GM12878 (cell line): ENCODE results near the gene BTNL2. TPM values are rescaled to one million over a fixed set of nuclear protein-coding genes. Genes with fewer than 3 reads are reported as not detected.

Experiments used
- ATF3 ChIP-seq: IDR thresholded peaks from 2 replicates; pipeline ENCODE4 v1.6.1; 2011; ENCODE audit warnings: low read depth, mild to moderate bottlenecking, low read length, moderate library complexity, borderline replicate concordance; ENCODE audit errors: extremely low read depth
- BCL11A ChIP-seq: IDR thresholded peaks from 2 replicates; pipeline ENCODE4 v1.6.1; 2011; ENCODE audit warnings: low read depth, low read length
- CHD4 ChIP-seq: fragments of 200-600 bp; sonication (generic); IDR thresholded peaks from 2 replicates; pipeline ENCODE4 v1.6.1; 2016; ENCODE audit warnings: mild to moderate bottlenecking
- E4F1 ChIP-seq: fragments of 450-650 bp; IDR thresholded peaks from 2 replicates; pipeline ENCODE4 v1.6.1; 2018; ENCODE audit warnings: borderline replicate concordance, mild to moderate bottlenecking; ENCODE audit not compliant: partially characterized antibody
- EED ChIP-seq: sonication (generic); IDR thresholded peaks from 2 replicates; pipeline ENCODE4 v1.6.1; 2016; ENCODE audit warnings: antibody characterized with exemption, low read depth
- GABPA ChIP-seq: IDR thresholded peaks from 2 replicates; pipeline ENCODE4 v1.6.1; 2014; ENCODE audit warnings: antibody characterized with exemption, low read depth, mild to moderate bottlenecking, inconsistent platforms
- HCFC1 ChIP-seq: fragments of 150-350 bp; IDR thresholded peaks from 2 replicates; pipeline ENCODE4 v1.6.1; 2014; ENCODE audit warnings: low read length
- HDAC6 ChIP-seq: fragments of 200-600 bp; sonication (generic); IDR thresholded peaks from one replicate; pipeline ENCODE4 v1.8.0; 2017; ENCODE audit warnings: antibody characterized with exemption; ENCODE audit not compliant: unreplicated experiment
- IKZF1 ChIP-seq: fragments of 450-650 bp; conservative IDR thresholded peaks from 2 replicates; pipeline ENCODE4 v1.6.1; 2017; ENCODE audit warnings: antibody characterized with exemption, mild to moderate bottlenecking
- JUNB ChIP-seq: IDR thresholded peaks from 2 replicates; pipeline ENCODE4 v1.6.1; 2016; ENCODE audit warnings: antibody characterized with exemption, mild to moderate bottlenecking
- KDM1A ChIP-seq: fragments of 200-600 bp; sonication (generic); IDR thresholded peaks from 2 replicates; pipeline ENCODE4 v1.6.1; 2016; ENCODE audit warnings: borderline replicate concordance
- MAX ChIP-seq: IDR thresholded peaks from 2 replicates; pipeline ENCODE4 v1.6.1; 2012; ENCODE audit warnings: low read depth, low read length, improper control_type of control experiment
- PAX5 ChIP-seq: IDR thresholded peaks from 2 replicates; pipeline ENCODE4 v1.6.1; 2011; ENCODE audit warnings: low read depth, low read length, borderline replicate concordance
- PKNOX1 ChIP-seq: fragments of 450-650 bp; IDR thresholded peaks from 2 replicates; pipeline ENCODE4 v1.6.1; 2016; ENCODE audit warnings: mild to moderate bottlenecking
- POLR2AphosphoS5 ChIP-seq: IDR thresholded peaks from 2 replicates; pipeline ENCODE4 v1.6.1; 2011; ENCODE audit warnings: mild to moderate bottlenecking, low read length, inconsistent platforms
- RAD51 ChIP-seq: fragments of 450-650 bp; IDR thresholded peaks from 2 replicates; pipeline ENCODE4 v1.6.1; 2016; ENCODE audit warnings: moderate library complexity, mild to moderate bottlenecking, inconsistent platforms
- RCOR1 ChIP-seq: conservative IDR thresholded peaks from 2 replicates; pipeline ENCODE4 v1.6.1; 2012; ENCODE audit warnings: low read depth, low read length, improper control_type of control experiment
- SKIL ChIP-seq: fragments of 450-650 bp; IDR thresholded peaks from 2 replicates; pipeline ENCODE4 v1.6.1; 2017; ENCODE audit warnings: mild to moderate bottlenecking, low read depth, inconsistent platforms; ENCODE audit not compliant: poor library complexity, severe bottlenecking
- SMAD5 ChIP-seq: IDR thresholded peaks from 2 replicates; pipeline ENCODE4 v1.6.1; 2016; ENCODE audit warnings: antibody characterized with exemption, low read depth
- SMARCA5 ChIP-seq: fragments of 450-650 bp; IDR thresholded peaks from 2 replicates; pipeline ENCODE4 v1.6.1; 2017; ENCODE audit warnings: mild to moderate bottlenecking
- SPI1 ChIP-seq: IDR thresholded peaks from 2 replicates; pipeline ENCODE4 v1.6.1; 2011; ENCODE audit warnings: low read depth, mild to moderate bottlenecking, low read length, moderate library complexity, borderline replicate concordance; ENCODE audit not compliant: insufficient read depth
- STAT1 ChIP-seq: fragments of 450-650 bp; conservative IDR thresholded peaks from 2 replicates; pipeline ENCODE4 v1.6.1; 2014; ENCODE audit warnings: antibody characterized with exemption, mild to moderate bottlenecking
- STAT3 ChIP-seq: IDR thresholded peaks from 2 replicates; pipeline ENCODE4 v1.6.1; 2011; ENCODE audit warnings: low read depth, low read length, improper control_type of control experiment
- SUPT20H ChIP-seq: IDR thresholded peaks from 2 replicates; pipeline ENCODE4 v1.6.1; 2011; ENCODE audit warnings: low read depth, mild to moderate bottlenecking, low read length, moderate library complexity, borderline replicate concordance; ENCODE audit not compliant: control insufficient read depth
- TARDBP ChIP-seq: IDR thresholded peaks from 2 replicates; pipeline ENCODE4 v1.6.1; 2016; ENCODE audit warnings: borderline replicate concordance
- ZSCAN29 ChIP-seq: fragments of 450-650 bp; IDR thresholded peaks from 2 replicates; pipeline ENCODE4 v1.6.1; 2017; ENCODE audit warnings: mild to moderate bottlenecking, moderate library complexity
- polyA plus RNA-seq, 11 experiments: library from polyadenylated mRNA; depleted of rRNA in 4 of 11; unstranded in 6 of 11; stranded (reverse) in 5 of 11; fragments of >200 nt; fragmentation: Nextera tagmentation in 4 of 11; fragmentation: Illumina TruSeq in 1 of 11; extraction: Ambion mirVana in 4 of 11; extraction: Trizol in 1 of 11; gene quantifications; 1 replicate in 1 of 11; 2 replicates in 10 of 11; pipeline versions ENCODE4 v1.2.1 to v1.2.3, GENCODE V29; 2011 to 2016; ENCODE audit warnings: inconsistent platforms in 2 of 11, missing spikeins in 2 of 11, low read depth in 1 of 11
- total RNA-seq, 4 experiments: library from RNA; depleted of rRNA in 3 of 4; stranded (reverse); fragments of >200 nt in 3 of 4; fragmentation: Illumina TruSeq in 1 of 4; extraction: Trizol in 1 of 4; gene quantifications; 2 replicates each; pipeline versions ENCODE4 v1.2.1 to v1.2.3, GENCODE V29; 2013 to 2021

Gene BTNL2
- total and polyA plus RNA-seq, 10 of the 15 experiments (the other 5 are each of a cell fraction or from before 2014, with no cell fraction given), result 0.11 to 0.29 (median 0.26) TPM; not detected in 5

GRCh38 chr6:32436995-32437836, 30.2 kb upstream of the BTNL2 start (continued):
- TF ChIP-seq EED (peak; percentile 89), E4F1 (no peak), ATF3 (no peak), KDM1A (no peak), RAD51 (no peak), IKZF1 (peak; percentile 97), PKNOX1 (no peak; the same call in 1 of the 2 replicates), JUNB (peak; percentile 68; the same call in 1 of the 2 replicates), ZSCAN29 (no peak), PAX5 (no peak), BCL11A (no peak), POLR2AphosphoS5 (0 out of 2 replicates have a peak, but pooled peaks have one; percentile 51), TARDBP (no peak), SMARCA5 (peak; percentile 65; the same call in 1 of the 2 replicates), SKIL (peak; percentile 23), SPI1 (peak; percentile 97), HDAC6 (no peak), CHD4 (no peak), HCFC1 (no peak), STAT3 (no peak; the same call in 1 of the 2 replicates), SMAD5 (peak; percentile 28; the same call in 1 of the 2 replicates), MAX (no peak), RCOR1 (no peak), SUPT20H (no peak), GABPA (no peak), STAT1 (0 out of 2 replicates have a peak, but pooled peaks have one; percentile 47)
